Measurements from ENCODE around the gene MKRN1.
"Not testable (repeated sequence)": the region's sequence is repeated elsewhere in the genome, so short reads cannot be mapped to it uniquely, and the experiment has no call there.

Gene MKRN1

DNA sequence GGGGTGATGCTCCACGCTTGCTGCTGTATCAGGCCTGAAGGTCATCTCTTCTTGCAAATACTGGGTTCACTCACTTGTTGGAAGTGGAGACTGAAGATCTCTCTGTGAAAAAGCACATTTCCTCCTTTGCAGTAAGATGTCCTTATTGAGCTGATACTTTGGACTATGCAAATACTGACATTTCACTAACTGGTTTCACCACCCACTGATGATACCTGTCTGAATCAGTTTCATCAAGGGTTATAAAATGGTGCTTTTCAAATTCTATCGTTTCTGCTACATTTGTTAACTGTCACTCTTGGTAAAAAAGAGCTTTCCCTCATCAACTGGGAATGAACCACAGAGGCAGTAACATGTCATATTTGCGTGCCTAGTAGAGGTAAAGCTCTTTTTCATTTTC lies 39.9 kb downstream of the MKRN1 start:
- DNase-seq (ENCODE audit: low spot score), result no peak

DNA sequence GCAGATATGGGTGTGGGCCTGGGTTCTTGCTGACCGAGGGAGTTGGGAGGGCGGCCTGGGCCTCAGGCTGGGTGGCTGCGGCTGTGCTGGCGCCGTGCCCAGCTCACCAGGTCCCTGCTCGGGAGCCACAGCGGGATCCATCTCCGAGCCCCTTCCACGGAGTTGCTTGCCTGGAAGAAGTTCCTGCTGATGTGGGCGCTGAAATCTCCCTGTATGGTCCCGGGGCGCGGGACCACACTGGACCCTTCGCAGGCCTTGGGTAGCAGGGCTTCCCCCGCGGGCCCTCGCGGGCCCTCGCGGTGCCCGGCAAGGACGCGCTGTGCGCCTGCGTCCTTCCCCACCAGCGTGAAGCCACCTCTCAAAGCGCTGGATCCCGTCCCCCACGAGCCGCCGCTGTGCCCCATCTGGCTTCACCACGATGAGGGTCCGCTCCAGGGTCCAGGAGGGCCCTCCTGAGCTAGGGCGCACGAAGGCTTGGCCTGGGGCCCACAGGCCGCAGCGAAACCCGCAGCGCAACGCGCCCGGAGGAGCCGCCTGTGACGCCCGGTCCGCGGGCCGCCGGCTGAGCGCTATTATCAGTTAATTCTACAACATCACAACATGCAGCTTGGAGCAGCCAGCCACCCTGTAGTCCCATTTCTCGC lies 43.9 kb downstream of the MKRN1 start:
- DNase-seq (ENCODE audit: low spot score), result no peak

DNA sequence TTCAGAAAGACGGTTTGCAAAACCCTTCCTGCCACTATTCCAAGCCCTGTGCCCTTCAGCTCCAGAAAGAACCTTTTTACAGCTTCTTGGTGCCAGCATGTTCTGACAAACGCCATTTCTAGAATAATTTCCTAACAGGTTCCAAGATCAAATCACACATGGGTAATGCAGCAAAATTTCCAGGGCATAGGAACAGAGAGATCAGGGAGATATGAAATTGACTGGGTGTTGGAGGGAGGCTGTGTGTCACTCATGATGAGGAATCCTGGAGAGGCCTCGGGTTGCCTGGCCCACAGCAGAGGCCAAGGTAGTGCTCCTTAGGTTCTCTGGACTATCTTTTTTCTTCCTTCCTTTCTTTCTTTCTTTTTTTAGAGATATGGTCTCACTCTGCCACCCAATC lies 45.9 kb downstream of the MKRN1 start:
- no peak for DNase-seq (ENCODE audit: low spot score)

DNA sequence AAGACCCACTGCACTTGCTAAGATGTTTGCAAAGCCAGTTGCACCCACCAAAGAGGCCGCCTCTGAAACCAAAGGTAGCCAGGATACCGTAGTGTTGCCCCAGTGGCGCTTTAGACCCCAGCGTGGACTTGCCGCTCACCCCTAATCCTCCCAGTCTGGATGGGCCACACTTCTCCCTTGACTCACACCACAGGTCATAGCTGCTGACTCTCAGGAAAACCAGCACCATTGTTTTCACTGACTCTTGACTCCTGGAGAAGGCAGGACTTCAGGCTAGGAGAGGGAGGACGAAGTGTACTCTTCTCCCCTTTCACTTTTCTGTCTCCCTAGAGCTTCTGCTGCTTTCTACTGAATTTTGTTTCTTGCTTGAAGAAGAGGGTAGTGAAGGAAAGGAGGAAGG lies 53.2 kb downstream of the MKRN1 start:
- no peak for DNase-seq (ENCODE audit: low spot score)

DNA sequence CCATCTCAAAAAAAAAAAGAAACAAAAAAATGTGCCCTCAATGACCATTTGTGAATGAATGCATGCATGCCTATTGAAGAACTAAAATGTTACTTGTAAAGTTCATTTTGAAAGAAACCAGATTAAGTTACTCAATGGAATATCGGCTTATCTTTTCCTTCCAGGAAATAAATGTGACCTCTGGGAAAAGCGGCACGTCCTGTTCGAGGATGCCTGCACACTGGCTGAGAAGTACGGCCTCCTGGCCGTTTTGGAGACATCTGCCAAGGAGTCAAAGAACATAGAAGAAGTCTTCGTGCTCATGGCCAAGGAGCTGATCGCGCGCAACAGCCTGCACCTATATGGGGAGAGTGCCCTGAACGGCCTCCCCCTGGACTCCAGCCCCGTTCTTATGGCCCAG lies 53.6 kb downstream of the MKRN1 start:
- DNase-seq (ENCODE audit: low spot score), result no peak

DNA sequence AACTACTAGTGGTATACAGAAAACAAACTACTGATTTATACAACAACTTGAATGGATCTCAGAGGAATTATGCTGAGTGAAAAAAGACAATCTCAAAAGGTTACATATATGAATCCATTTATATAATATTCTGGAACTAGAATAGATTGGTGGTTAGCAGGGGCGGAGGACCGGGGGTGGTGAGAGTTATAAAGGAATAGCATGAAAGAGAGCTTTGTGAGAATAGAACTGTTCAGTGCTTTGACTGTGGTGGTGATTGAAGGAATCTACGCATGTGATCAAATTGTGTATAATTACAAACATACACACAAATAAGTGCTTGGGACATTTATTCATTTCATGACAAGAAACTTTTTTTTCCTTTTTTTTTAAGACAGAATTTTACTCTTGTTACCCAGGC lies 55.8 kb downstream of the MKRN1 start:
- no peak for DNase-seq (ENCODE audit: low spot score)

DNA sequence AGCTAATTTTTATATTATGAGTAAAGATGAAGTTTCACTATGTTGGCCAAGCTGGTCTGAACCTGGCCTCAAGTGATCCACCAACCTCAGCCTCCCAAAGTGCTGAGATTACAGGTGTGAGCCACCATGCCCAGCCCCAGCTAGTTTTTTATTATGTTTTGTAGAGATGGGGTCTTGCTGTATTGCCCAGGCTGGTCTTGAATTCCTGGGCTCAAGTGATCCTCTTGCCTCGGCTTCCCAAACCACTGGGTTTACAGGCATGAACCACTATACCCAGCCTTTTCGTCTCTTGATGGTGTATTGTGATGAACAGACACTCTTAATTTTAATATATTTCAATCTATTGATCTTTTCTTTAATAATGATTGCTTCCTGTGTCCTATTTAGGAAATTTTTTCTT lies 57.8 kb downstream of the MKRN1 start:
- DNase-seq (ENCODE audit: low spot score), result no peak

DNA sequence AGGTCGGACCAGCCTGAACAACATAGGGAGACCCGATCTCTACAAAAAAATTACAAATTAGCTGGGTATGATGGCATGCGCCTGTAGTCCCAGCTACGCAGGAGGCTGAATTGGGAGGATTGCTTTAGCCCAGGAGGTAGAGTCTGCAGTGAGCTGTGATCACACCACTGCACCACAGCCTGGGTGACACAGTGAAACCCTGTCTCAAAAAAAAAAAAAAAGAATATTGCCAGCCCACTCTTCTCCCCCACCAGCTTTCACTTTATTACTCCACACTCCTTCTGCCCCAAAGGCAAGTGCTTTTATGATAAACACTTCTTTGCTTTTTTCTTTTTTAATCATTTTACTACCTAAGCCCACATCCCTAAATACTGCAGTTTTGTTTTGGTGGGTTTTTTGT lies 60.7 kb downstream of the MKRN1 start:
- no peak for DNase-seq (ENCODE audit: low spot score)

DNA sequence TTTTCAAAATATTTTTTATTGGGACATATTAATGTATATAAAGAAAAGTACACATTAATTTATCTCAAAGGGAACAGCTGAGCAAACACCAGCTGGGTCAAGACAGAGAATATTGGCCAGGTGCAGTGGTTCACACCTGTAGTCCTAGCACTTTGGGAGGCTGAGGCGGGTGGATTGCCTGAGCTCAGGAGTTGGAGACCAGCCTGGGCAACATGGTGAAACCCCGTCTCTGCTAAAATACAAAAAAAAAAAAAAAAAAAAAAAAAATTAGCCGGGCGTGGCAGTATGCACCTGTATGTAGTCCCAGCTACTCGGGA lies 61.2 kb downstream of the MKRN1 start:
- DNase-seq (ENCODE audit: low spot score), result not testable (repeated sequence)

DNA sequence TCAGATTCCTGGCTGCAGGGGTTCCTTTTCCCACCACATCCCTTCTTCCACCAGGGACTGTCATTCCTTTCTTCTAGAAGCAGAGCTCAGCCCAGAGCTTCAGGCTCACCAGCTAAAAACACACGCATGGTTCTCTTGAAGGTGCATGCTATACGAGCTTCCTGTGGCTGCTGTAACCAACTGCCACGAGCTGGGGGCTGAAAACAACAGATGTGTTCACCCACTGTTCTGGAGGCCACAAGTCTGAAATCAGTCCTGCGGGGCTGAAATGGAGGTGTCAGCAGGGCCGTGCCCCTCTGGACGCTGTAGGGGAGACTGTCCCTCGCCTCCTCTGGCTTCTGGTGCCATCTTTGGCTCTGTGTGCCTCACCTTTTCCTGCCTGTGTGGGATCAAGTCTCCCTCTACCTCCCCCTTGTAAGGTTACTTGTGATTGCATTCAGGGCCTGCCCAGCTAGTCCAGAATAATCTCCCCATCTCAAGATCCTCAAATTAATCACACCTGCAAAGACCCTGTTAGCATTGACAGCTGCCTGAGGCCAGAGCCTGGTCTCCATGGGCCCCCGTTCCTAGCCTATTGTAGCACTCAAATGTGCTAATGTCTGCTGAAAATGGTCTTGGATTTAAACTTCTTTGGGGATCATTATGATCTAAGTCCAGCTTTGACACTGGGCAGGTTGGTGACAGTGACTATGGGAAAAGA lies 61.7 kb downstream of the MKRN1 start:
- no peak for DNase-seq (ENCODE audit: low spot score)

DNA sequence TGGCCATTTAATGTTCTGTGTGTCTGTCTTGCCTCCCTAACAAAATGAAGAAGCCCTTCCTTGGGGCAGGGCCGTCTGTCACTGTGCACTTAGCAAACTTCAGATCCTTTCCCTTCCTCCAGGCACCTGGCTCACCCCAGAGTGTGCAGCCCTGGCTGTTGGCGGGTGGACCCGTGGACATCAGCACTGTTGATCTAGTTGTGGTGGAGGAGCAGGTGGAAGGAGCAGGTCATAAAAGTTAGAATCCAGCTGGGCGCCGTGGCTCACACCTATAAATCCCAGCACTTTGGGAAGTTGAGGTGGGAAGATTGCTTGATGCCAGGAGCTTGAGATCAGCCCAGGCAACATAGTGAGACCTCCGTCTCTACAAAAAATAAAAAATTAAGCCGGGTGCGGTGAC lies 62.7 kb downstream of the MKRN1 start:
- DNase-seq (ENCODE audit: low spot score), result no peak

DNA sequence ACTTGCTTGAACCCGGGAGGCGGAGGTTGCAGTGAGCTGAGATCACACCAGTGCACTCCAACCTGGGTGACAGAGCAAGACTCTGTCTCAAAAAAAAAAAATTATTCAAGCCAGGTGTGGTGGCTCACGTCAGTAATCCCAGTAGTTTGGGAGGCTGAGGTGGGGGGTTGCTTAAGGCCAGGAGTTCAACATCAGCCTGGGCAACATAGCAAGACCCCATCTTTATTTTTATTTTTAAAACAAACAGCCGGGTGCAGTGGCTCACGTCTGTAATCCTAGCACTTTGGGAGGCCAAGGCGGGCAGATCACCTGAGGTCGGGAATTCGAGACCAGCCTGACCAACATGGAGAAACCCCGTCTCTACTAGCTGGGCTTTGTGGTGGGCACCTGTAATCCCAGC lies 63.5 kb downstream of the MKRN1 start:
- DNase-seq (ENCODE audit: low spot score), result not testable (repeated sequence)

DNA sequence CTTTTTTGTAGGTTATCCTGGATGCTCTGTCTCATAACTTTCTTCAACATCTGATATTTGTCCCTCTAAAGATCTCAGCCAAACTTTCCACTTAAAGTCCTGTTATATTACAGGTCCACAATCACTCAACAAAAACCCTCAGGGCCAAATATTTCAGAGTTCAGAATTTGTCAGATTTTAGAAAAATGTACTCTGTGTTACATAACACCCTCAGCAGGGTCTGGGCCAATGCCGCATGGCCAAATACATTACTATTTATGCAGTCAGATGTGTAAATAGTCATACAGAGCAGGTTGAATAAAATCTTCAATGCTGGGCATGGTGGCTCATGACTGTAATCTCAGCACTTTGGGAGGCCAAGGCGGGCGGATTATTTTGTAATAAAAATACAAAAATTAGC lies 63.9 kb downstream of the MKRN1 start:
- no peak for DNase-seq (ENCODE audit: low spot score)

DNA sequence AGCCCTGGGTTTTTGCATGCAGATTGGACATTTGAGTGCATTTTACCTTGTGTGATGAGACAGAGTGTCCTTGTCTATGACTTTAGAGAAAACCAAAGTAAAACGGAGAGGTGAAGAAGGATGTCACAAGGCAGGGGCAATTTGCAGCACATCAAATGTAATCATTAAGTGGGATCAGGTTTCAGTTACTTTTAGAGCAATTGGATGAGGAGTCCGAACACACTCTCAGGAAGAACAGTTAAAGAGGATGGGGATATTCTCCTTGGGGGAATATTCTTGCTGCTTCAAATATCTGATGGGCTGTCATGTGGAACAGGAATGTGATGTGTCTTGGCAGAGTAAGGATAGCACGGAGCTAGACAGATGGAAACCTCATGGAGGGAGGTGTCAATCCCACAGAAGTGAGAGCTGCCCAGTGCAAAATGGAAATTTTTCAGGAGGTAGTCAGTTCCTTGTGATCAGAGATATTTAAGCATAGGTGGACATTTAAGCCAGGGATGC lies 74.7 kb downstream of the MKRN1 start:
- DNase-seq (ENCODE audit: low spot score), result no peak

DNA sequence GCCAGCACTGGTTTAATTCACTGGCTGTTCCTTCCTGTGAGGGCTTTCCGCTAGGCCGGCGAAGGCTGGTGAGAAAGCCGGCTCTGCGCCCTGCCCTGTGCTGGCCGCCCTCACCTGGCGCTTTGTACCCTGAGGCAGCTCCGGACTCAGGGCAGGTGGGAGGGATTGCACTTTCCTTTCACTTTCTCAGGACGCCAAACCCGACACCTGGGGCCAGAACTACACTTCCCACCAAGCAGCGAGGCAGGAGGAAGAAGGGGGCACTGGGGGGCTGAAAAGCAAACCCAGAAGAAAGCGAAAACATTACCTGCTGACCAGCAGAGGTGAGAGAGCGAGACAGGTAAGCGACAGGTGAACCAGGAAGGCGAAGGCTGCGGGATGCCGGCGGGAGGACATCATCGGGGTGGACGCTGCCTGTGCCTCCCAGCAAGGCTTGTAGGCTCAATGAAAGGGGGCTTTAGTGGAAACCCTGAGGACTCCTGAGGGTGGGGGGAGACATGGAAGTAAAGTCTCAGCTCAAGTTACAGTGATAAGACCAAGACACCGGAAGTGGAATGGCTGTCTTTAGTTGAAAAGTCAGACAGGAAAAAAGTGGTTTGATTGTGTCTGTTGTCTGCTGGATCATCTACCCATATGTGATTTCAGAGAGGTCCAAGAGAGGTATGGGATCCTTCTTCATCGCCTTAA lies 75.3 kb downstream of the MKRN1 start, which contains the start of gene RAB19:
RAB19 (plus strand) TSS at position 181 of the 687 bp plus-strand sequence. CDS start 3,589 bp downstream, outside the sequence.
- DNase-seq (ENCODE audit: low spot score), result peak; percentile 58
